ENCODE measurements around the gene LOXHD1. TPM values are rescaled to one million over a fixed set of nuclear protein-coding genes. Genes with fewer than 3 reads are reported as not detected.

LOXHD1 gene
- total RNA-seq, 1 experiment from 2014 or later = not detected

DNA sequence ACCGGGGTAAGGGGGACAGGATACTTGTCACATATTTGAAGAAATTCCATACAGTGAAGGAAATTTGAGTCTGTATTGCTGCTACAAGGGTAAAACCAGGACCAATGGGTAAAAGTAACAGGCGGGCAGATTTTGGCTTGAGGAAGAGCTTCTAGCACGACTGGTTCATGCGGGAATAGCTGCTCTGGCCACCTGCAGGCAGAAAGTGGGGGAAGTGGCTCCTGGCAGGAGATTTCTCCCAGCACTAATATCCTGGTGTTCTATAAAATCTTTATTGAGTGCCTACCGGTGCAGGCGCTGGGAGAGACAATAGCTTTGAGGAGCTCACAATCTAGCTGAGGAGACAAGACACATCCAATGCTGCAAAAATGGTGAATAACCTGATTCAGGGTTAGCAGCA is 198.5 kb downstream of the LOXHD1 start:
- ChIA-PET CTCF (no interaction called here), POLR2A (no interaction called here)
- DNase-seq (ENCODE audit: low read depth, low spot score) = no peak
- ATAC-seq = no peak
- no TSS peak for BruUV-seq (replicated peaks)
- no peak for TF ChIP-seq SIN3A (IDR thresholded peaks at IDR 0.05; ENCODE audit: borderline replicate concordance, insufficient read depth, low read depth, low read length)
- TF ChIP-seq, protein P1, sequence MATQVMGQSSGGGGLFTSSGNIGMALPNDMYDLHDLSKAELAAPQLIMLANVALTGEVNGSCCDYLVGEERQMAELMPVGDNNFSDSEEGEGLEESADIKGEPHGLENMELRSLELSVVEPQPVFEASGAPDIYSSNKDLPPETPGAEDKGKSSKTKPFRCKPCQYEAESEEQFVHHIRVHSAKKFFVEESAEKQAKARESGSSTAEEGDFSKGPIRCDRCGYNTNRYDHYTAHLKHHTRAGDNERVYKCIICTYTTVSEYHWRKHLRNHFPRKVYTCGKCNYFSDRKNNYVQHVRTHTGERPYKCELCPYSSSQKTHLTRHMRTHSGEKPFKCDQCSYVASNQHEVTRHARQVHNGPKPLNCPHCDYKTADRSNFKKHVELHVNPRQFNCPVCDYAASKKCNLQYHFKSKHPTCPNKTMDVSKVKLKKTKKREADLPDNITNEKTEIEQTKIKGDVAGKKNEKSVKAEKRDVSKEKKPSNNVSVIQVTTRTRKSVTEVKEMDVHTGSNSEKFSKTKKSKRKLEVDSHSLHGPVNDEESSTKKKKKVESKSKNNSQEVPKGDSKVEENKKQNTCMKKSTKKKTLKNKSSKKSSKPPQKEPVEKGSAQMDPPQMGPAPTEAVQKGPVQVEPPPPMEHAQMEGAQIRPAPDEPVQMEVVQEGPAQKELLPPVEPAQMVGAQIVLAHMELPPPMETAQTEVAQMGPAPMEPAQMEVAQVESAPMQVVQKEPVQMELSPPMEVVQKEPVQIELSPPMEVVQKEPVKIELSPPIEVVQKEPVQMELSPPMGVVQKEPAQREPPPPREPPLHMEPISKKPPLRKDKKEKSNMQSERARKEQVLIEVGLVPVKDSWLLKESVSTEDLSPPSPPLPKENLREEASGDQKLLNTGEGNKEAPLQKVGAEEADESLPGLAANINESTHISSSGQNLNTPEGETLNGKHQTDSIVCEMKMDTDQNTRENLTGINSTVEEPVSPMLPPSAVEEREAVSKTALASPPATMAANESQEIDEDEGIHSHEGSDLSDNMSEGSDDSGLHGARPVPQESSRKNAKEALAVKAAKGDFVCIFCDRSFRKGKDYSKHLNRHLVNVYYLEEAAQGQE (IDR thresholded peaks at IDR 0.05; ENCODE audit: insufficient read depth in 1 of 2, low read depth in 2 of 2, low read length in 1 of 2) = no peak
- TF ChIP-seq, protein P2, sequence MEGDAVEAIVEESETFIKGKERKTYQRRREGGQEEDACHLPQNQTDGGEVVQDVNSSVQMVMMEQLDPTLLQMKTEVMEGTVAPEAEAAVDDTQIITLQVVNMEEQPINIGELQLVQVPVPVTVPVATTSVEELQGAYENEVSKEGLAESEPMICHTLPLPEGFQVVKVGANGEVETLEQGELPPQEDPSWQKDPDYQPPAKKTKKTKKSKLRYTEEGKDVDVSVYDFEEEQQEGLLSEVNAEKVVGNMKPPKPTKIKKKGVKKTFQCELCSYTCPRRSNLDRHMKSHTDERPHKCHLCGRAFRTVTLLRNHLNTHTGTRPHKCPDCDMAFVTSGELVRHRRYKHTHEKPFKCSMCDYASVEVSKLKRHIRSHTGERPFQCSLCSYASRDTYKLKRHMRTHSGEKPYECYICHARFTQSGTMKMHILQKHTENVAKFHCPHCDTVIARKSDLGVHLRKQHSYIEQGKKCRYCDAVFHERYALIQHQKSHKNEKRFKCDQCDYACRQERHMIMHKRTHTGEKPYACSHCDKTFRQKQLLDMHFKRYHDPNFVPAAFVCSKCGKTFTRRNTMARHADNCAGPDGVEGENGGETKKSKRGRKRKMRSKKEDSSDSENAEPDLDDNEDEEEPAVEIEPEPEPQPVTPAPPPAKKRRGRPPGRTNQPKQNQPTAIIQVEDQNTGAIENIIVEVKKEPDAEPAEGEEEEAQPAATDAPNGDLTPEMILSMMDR (IDR thresholded peaks at IDR 0.05) = no peak
- Histone ChIP-seq H3K9me3 (ENCODE audit: control insufficient read depth, insufficient read depth, low read depth, low read length) (no peaks in the 10 kb centered on the region), H3K4me1 (ENCODE audit: control insufficient read depth, insufficient read depth, low read length) (no peaks in the 10 kb centered on the region), H3K27ac (ENCODE audit: low read length) (no peak overlapping the region), H3K36me3 (ENCODE audit: control insufficient read depth, insufficient read depth, low read length) (no peaks in the 10 kb centered on the region), H3K4me3 (ENCODE audit: low read depth in 2 of 2, low read length in 2 of 2) (no peak overlapping the region), H3K27me3 (ENCODE audit: control insufficient read depth, insufficient read depth, low read length) (no peaks in the 10 kb centered on the region)
- intact Hi-C loops (cut with micrococcal nuclease; ENCODE audit: unreplicated experiment) (no loop called here), in situ Hi-C loops (cut with HindIII; ENCODE audit: low pct_unique_long_range_greater_than_20kb, low sequenced_read_pairs) (no loop called here)

DNA sequence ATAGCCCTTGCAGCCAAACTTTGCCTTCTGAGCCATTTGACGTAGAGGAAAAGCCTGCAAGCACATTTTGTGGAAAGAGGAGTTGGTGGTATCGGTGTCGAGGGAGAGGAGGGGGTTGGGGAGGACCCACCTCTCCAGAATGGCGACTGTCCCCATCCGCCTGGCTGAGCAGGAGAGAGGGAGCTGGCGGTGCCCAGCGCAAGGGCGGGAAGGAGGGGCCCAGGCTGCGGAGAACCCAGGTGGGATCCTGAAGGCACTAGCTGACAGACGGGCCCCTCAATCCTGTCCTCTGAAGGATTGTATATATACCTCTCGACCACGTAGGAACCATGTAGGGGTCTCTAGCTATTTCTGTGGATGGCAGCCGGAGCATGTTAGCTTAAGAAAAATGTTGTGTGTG is 200.3 kb downstream of the LOXHD1 start:
- no peaks in the 10 kb centered on the region for H3K36me3 ChIP-seq (ENCODE audit: control insufficient read depth, insufficient read depth, low read length)
- in situ Hi-C loops (cut with HindIII; ENCODE audit: low pct_unique_long_range_greater_than_20kb, low sequenced_read_pairs) (no loop called here), intact Hi-C loops (cut with micrococcal nuclease; ENCODE audit: unreplicated experiment) (no loop called here)
- TF ChIP-seq SIN3A (IDR thresholded peaks at IDR 0.05; ENCODE audit: borderline replicate concordance, insufficient read depth, low read depth, low read length) (no peak), TCF7L2 (IDR thresholded peaks at IDR 0.05; ENCODE audit: low read depth, low read length) (no peak), POLR2AphosphoS5 (IDR thresholded peaks at IDR 0.05; ENCODE audit: low read depth, low read length) (no peak)
- TF ChIP-seq, protein P2 (IDR thresholded peaks at IDR 0.05) = no peak
- TF ChIP-seq, protein P1 (IDR thresholded peaks at IDR 0.05; ENCODE audit: insufficient read depth in 1 of 2, low read depth in 2 of 2, low read length in 1 of 2) = no peak
- no peak for DNase-seq (ENCODE audit: low read depth, low spot score)
- CTCF ChIA-PET = no interaction called here
- H3K27me3 ChIP-seq (ENCODE audit: control insufficient read depth, insufficient read depth, low read length) = no peaks in the 10 kb centered on the region
- no TSS peak for BruUV-seq (replicated peaks)
- H3K4me3 ChIP-seq (ENCODE audit: low read depth in 2 of 2, low read length in 2 of 2) = no peak overlapping the region
- H3K9me3 ChIP-seq (ENCODE audit: control insufficient read depth, insufficient read depth, low read depth, low read length) = no peaks in the 10 kb centered on the region
- no peak for ATAC-seq
- H3K4me1 ChIP-seq (ENCODE audit: control insufficient read depth, insufficient read depth, low read length) = no peaks in the 10 kb centered on the region
- H3K27ac ChIP-seq (ENCODE audit: low read length) = no peak overlapping the region
- POLR2A ChIA-PET = no interaction called here

All from Panc1 (cell line).